Activated T-cell treated with anti-CD3 and anti-CD28 coated beads, Interleukin-2, amount 50 U/mL, for 24 hours (primary cell): ENCODE measurements around the gene UTS2.

Source experiments
- DNase-seq: peaks from one replicate; pipeline ENCODE4 v3.0.0-alpha.2; 2020
- H3K27ac Mint-ChIP-seq: 2 replicates; pipeline ENCODE4 v1.8.0; 2020; ENCODE audit warnings: mild to moderate bottlenecking, mixed read lengths
- H3K27me3 Mint-ChIP-seq: 2 replicates; pipeline ENCODE4 v1.8.0; 2020; ENCODE audit warnings: mixed read lengths
- H3K36me3 Mint-ChIP-seq: 2 replicates; pipeline ENCODE4 v1.8.0; 2020; ENCODE audit warnings: low read depth, mixed read lengths
- H3K4me1 Mint-ChIP-seq: 2 replicates; pipeline ENCODE4 v1.8.0; 2020; ENCODE audit warnings: low read depth, mixed read lengths
- H3K4me3 Mint-ChIP-seq: 2 replicates; pipeline ENCODE4 v1.8.0; 2020; ENCODE audit warnings: mild to moderate bottlenecking, moderate library complexity, mixed read lengths
- H3K9me3 Mint-ChIP-seq: 2 replicates; pipeline ENCODE4 v1.8.0; 2020; ENCODE audit warnings: mixed read lengths

Gene UTS2

GRCh38 chr1:7810395-7810794, 42.5 kb downstream of the UTS2 start:
- no peak overlapping the region for H3K4me3 Mint-ChIP-seq
- no peak for DNase-seq
- no peaks in the 10 kb centered on the region for H3K27me3 Mint-ChIP-seq
- peaks cover 2% of the 10 kb centered on the region for H3K4me1 Mint-ChIP-seq
- peaks cover 13% of the 10 kb centered on the region for H3K9me3 Mint-ChIP-seq
- peaks cover 52% of the 10 kb centered on the region for H3K36me3 Mint-ChIP-seq
- no peak overlapping the region for H3K27ac Mint-ChIP-seq

- Mint-ChIP-seq H3K27me3 (no peaks in the 10 kb centered on the region), H3K36me3 (peaks cover 58% of the 10 kb centered on the region), H3K27ac (no peak overlapping the region), H3K4me3 (no peak overlapping the region), H3K4me1 (peaks cover 2% of the 10 kb centered on the region), H3K9me3 (peaks cover 13% of the 10 kb centered on the region)
- DNase-seq, result no peak
Measured at GRCh38 chr1:7809742-7810141, 43.1 kb downstream of the UTS2 start.

- Mint-ChIP-seq H3K27ac (no peak overlapping the region), H3K27me3 (no peaks in the 10 kb centered on the region), H3K4me3 (no peak overlapping the region), H3K9me3 (peaks cover 4% of the 10 kb centered on the region), H3K36me3 (peaks cover 58% of the 10 kb centered on the region), H3K4me1 (peaks cover 2% of the 10 kb centered on the region)
- DNase-seq, result no peak
Measured at GRCh38 chr1:7808253-7808844, 44.5 kb downstream of the UTS2 start.

- H3K27ac Mint-ChIP-seq, result no peak overlapping the region
- no peaks in the 10 kb centered on the region for H3K9me3 Mint-ChIP-seq
- peaks cover 2% of the 10 kb centered on the region for H3K4me1 Mint-ChIP-seq
- H3K4me3 Mint-ChIP-seq, result no peak overlapping the region
- peaks cover 43% of the 10 kb centered on the region for H3K36me3 Mint-ChIP-seq
- DNase-seq, result no peak
- no peaks in the 10 kb centered on the region for H3K27me3 Mint-ChIP-seq
Measured at GRCh38 chr1:7805460-7805859, 47.4 kb downstream of the UTS2 start.
